GM12875 (cell line): ENCODE measurements around the gene LRRC47.

ENCODE experiments used
- H3K4me3 ChIP-seq: one replicate; pipeline ENCODE4 v1.5.1; 2011; ENCODE audit warnings: low read depth, low read length, control low read depth
- TF ChIP-seq, protein P1 (sequence below): IDR thresholded peaks from 2 replicates; pipeline ENCODE4 v1.5.1; 2011; ENCODE audit warnings: low read depth, mild to moderate bottlenecking, control low read depth, inconsistent platforms, low read length, moderate library complexity, borderline replicate concordance; ENCODE audit not compliant: insufficient read depth

The LRRC47 gene

GRCh38 chr1:3834701-3835100, 38.4 kb upstream of the LRRC47 start:
- no peak overlapping the region for H3K4me3 ChIP-seq
- TF ChIP-seq, protein P1, sequence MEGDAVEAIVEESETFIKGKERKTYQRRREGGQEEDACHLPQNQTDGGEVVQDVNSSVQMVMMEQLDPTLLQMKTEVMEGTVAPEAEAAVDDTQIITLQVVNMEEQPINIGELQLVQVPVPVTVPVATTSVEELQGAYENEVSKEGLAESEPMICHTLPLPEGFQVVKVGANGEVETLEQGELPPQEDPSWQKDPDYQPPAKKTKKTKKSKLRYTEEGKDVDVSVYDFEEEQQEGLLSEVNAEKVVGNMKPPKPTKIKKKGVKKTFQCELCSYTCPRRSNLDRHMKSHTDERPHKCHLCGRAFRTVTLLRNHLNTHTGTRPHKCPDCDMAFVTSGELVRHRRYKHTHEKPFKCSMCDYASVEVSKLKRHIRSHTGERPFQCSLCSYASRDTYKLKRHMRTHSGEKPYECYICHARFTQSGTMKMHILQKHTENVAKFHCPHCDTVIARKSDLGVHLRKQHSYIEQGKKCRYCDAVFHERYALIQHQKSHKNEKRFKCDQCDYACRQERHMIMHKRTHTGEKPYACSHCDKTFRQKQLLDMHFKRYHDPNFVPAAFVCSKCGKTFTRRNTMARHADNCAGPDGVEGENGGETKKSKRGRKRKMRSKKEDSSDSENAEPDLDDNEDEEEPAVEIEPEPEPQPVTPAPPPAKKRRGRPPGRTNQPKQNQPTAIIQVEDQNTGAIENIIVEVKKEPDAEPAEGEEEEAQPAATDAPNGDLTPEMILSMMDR: no peak

DNA sequence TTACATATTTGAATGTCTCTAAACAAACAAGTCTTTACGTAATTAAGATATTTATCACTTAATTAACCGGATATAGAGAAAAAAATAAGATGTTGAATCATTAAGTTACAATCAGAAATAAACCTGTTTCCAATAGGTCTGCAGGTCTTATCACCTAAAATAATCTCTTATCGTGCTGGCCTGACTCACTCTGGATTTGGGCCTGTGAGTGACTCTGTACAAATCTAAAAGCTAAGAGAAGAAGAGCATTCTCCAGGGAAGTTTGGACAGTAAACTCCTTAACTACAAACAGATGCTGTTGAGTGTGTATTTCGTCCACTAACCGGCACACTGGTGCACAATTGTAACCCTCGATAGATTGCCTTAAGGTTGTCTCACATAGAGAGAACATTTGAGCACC, 35.4 kb upstream of the LRRC47 start:
- TF ChIP-seq, protein P1: no peak
- no peak overlapping the region for H3K4me3 ChIP-seq

GRCh38 chr1:3828391-3828790, 32.1 kb upstream of the LRRC47 start:
- no peak overlapping the region for H3K4me3 ChIP-seq
- TF ChIP-seq, protein P1: no peak

DNA sequence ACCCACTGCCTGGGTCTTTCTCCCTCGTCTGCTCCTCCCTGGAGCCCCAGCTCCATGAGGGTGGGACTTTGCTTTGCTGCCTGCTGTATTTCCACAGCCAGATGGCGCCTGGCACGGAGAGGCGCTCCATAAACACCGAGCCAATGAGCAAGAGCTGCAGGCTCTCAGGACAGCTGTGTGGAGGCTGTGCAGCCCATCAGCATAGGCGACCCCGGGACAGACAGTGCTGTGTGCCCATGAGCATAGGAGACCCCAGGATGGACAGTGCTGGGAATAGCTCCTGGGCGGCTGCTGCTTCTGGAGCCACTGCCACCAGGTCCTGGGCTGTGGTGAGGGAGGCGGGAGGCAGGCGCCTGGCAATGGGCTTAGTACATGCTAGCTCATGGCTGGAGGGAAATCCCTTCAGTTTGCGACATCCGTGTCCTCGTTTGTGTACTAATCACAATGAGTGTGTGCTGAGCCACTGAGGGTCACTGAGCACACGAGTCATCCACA, 31.6 kb upstream of the LRRC47 start:
- no peak overlapping the region for H3K4me3 ChIP-seq
- TF ChIP-seq, protein P1: no peak

- TF ChIP-seq, protein P1: no peak
- H3K4me3 ChIP-seq: no peak overlapping the region
Observed at GRCh38 chr1:3825356-3825755, 29.1 kb upstream of the LRRC47 start.

- TF ChIP-seq, protein P1: no peak
- no peak overlapping the region for H3K4me3 ChIP-seq
Observed at GRCh38 chr1:3824650-3825049, 28.4 kb upstream of the LRRC47 start.

DNA sequence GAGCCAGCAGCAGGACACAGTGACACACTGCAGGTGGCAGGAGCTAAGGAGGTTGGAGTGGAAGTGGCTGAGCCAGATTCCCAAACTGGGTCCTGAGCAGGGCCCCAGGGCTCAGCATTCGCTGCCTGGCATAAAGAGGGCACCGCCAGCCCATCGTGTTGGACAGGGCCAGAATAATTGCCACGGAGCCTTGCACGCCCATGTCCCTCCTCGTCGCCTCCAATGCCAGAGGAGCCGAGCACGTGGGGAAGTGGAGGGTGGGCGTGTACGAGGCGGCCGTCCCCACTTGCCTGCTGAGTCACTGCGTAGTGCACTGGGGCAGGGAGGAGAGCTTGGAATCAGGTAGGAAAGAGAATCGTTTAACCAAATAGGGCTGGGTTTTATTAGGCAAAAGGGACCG, 26.1 kb upstream of the LRRC47 start:
- no peak overlapping the region for H3K4me3 ChIP-seq
- TF ChIP-seq, protein P1: no peak
